Peyer's patch (tissue), 4 donors: ENCODE results near the gene COL11A2.

Source experiments
- POLR2A ChIP-seq, 2 donors: fragments of 450-650 bp; IDR thresholded peaks; one replicate each; pipeline ENCODE4 v1.5.1; 2017; ENCODE audit warnings: antibody characterized with exemption in 2 of 2, mild to moderate bottlenecking in 2 of 2, moderate library complexity in 2 of 2
- TF ChIP-seq, protein P1 (sequence below), 6 experiments: fragments of 450-650 bp in 4 of 6; fragments of 200-600 bp in 2 of 6; sonication (generic) in 1 of 6; IDR thresholded peaks; one replicate each; pipeline ENCODE4 v1.5.1; 2017 to 2019; ENCODE audit warnings: antibody characterized with exemption in 6 of 6, mild to moderate bottlenecking in 3 of 6, moderate library complexity in 1 of 6

DNA sequence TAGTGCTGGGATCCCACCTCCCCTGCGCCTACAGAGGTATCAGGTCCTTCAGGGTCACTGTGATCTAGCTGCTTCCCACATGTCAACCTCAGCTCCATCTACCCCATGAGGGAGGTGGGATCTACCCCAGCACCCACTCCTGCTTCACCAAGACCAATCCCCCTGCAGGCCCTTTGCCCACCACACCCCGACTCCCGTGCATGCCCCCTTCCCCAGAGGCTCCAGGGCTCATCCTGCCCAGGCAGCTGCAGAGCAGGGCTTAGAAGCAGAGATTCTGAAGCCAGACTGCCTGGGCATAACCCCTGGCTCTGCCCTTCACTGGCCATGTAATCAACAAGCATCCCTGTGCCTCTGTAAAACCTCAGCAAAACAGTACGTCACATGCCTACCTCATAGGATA, 17.5 kb downstream of the COL11A2 start:
- TF ChIP-seq, protein P1, sequence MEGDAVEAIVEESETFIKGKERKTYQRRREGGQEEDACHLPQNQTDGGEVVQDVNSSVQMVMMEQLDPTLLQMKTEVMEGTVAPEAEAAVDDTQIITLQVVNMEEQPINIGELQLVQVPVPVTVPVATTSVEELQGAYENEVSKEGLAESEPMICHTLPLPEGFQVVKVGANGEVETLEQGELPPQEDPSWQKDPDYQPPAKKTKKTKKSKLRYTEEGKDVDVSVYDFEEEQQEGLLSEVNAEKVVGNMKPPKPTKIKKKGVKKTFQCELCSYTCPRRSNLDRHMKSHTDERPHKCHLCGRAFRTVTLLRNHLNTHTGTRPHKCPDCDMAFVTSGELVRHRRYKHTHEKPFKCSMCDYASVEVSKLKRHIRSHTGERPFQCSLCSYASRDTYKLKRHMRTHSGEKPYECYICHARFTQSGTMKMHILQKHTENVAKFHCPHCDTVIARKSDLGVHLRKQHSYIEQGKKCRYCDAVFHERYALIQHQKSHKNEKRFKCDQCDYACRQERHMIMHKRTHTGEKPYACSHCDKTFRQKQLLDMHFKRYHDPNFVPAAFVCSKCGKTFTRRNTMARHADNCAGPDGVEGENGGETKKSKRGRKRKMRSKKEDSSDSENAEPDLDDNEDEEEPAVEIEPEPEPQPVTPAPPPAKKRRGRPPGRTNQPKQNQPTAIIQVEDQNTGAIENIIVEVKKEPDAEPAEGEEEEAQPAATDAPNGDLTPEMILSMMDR (IDR thresholded peaks at IDR 0.05): no peak
- TF ChIP-seq POLR2A (IDR thresholded peaks at IDR 0.05): no peak
